NCI-H524 treated with DMSO at 0.1 percent for 48 hours (cell line): ENCODE data around the gene TMEM132D.
"Not testable (repeated sequence)": the region's sequence is repeated elsewhere in the genome, so short reads cannot be mapped to it uniquely, and the experiment has no call there.

Source experiments
- DNase-seq: peaks from one replicate; lab custom pipeline; 2025; lab: John Stamatoyannopoulos, UW

Gene TMEM132D

GRCh38 chr12:129588142-129588541 lies 315.7 kb downstream of the TMEM132D start:
- no peak for DNase-seq

GRCh38 chr12:129585296-129585695 lies 318.5 kb downstream of the TMEM132D start:
- DNase-seq: no peak

GRCh38 chr12:129579879-129580278 lies 323.9 kb downstream of the TMEM132D start:
- DNase-seq: no peak

GRCh38 chr12:129571901-129572494 lies 331.8 kb downstream of the TMEM132D start:
- DNase-seq: no peak

GRCh38 chr12:129570796-129571400 lies 332.9 kb downstream of the TMEM132D start:
- DNase-seq: no peak

GRCh38 chr12:129566800-129567199 lies 337.0 kb downstream of the TMEM132D start:
- DNase-seq: no peak

- DNase-seq: no peak
Observed at GRCh38 chr12:129564768-129565167, 339.1 kb downstream of the TMEM132D start.

GRCh38 chr12:129563266-129563665 lies 340.6 kb downstream of the TMEM132D start:
- DNase-seq: no peak

GRCh38 chr12:129561304-129561703 lies 342.5 kb downstream of the TMEM132D start:
- no peak for DNase-seq

- no peak for DNase-seq
Observed at GRCh38 chr12:129559776-129560175, 344.0 kb downstream of the TMEM132D start.

- DNase-seq: no peak
Observed at GRCh38 chr12:129558036-129558435, 345.8 kb downstream of the TMEM132D start.

GRCh38 chr12:129556082-129556481 lies 347.7 kb downstream of the TMEM132D start:
- no peak for DNase-seq

- DNase-seq: no peak
Observed at GRCh38 chr12:129552996-129553750, 350.7 kb downstream of the TMEM132D start.

GRCh38 chr12:129551441-129551840 lies 352.4 kb downstream of the TMEM132D start:
- DNase-seq: no peak

GRCh38 chr12:129550353-129550752 lies 353.5 kb downstream of the TMEM132D start:
- peak; percentile 68 for DNase-seq

GRCh38 chr12:129549656-129550055 lies 354.2 kb downstream of the TMEM132D start:
- no peak for DNase-seq

- not testable (repeated sequence) for DNase-seq
Observed at GRCh38 chr12:129549020-129549419, 354.8 kb downstream of the TMEM132D start.

- no peak for DNase-seq
Observed at GRCh38 chr12:129544716-129545115, 359.1 kb downstream of the TMEM132D start.

GRCh38 chr12:129540954-129541353 lies 362.9 kb downstream of the TMEM132D start:
- DNase-seq: no peak

GRCh38 chr12:129540249-129540648 lies 363.6 kb downstream of the TMEM132D start:
- DNase-seq: no peak

- DNase-seq: not testable (repeated sequence)
Observed at GRCh38 chr12:129538724-129539335, 365.0 kb downstream of the TMEM132D start.

- DNase-seq: no peak
Observed at GRCh38 chr12:129538137-129538536, 365.7 kb downstream of the TMEM132D start.
